SH-SY5Y (cell line): ENCODE results near the gene GPC3.

Source experiments
- GATA2 ChIP-seq: IDR thresholded peaks from 2 replicates; pipeline ENCODE4 v1.6.1; 2011; ENCODE audit warnings: mild to moderate bottlenecking, low read depth, low read length
- GATA3 ChIP-seq: IDR thresholded peaks from 2 replicates; pipeline ENCODE4 v1.6.1; 2011; ENCODE audit warnings: low read depth, mild to moderate bottlenecking, low read length, moderate library complexity

DNA sequence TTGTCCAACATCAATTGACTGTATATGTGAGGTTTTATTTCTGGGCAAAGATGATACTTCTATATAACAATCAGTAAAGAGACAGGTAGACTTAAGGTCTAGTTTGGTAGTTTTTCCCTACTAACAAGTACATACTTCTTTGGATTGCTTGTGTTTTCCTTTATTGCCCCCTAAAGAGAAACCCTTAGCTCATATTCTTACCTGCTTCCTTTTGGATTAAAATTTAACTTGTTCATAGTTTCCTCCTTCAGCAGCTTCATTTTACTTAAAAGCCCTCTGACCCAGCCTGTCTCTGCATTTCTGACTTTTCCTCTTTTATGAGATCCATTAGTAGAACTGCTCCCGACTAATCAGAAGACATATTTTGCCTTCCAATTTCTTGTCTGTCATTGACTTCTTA, 494.4 kb downstream of the GPC3 start:
- TF ChIP-seq GATA2: no peak
- no peak for TF ChIP-seq GATA3
